Lung (tissue), 12 donors: Measurements from ENCODE around the gene POLDIP2. TPM values are rescaled to one million over a fixed set of nuclear protein-coding genes. Genes with fewer than 3 reads are reported as not detected.

Experiments
- ATAC-seq: fragments of 200-7000 bp; cut with Tn5 transposase; one replicate; pipeline ENCODE4 v1.9.1; 2020; ENCODE audit warnings: moderate number of reproducible peaks; ENCODE audit not compliant: insufficient read depth, low FRiP score
- DNase-seq, 3 donors: peaks; one replicate each; pipeline ENCODE4 v3.0.0-alpha.2; 2013 to 2017
- H3K27ac ChIP-seq, 2 donors: one replicate each; pipeline ENCODE4 v1.5.1; 2013; ENCODE audit warnings: mild to moderate bottlenecking in 2 of 2, moderate library complexity in 2 of 2, control low read depth in 1 of 2, inconsistent platforms in 1 of 2, low read depth in 1 of 2, low read length in 1 of 2
- H3K27me3 ChIP-seq, 3 donors: one replicate each; pipeline ENCODE4 v1.5.1; 2013; ENCODE audit warnings: low read length in 2 of 3; ENCODE audit not compliant: control insufficient read depth in 3 of 3, insufficient read depth in 3 of 3
- H3K36me3 ChIP-seq, 4 donors: one replicate each; pipeline ENCODE4 v1.5.1; 2013; ENCODE audit warnings: low read length in 4 of 4, mild to moderate bottlenecking in 1 of 4, moderate library complexity in 1 of 4; ENCODE audit not compliant: control insufficient read depth in 4 of 4, insufficient read depth in 4 of 4
- H3K4me1 ChIP-seq, 5 donors: one replicate each; pipeline ENCODE4 v1.5.1; 2013; ENCODE audit warnings: low read length in 5 of 5, mild to moderate bottlenecking in 2 of 5, moderate library complexity in 1 of 5; ENCODE audit not compliant: control insufficient read depth in 5 of 5, insufficient read depth in 5 of 5
- H3K4me3 ChIP-seq: one replicate; pipeline ENCODE4 v1.5.1; 2013; ENCODE audit warnings: mild to moderate bottlenecking, control low read depth, moderate library complexity
- H3K9ac ChIP-seq, 2 donors: one replicate each; pipeline ENCODE4 v1.5.1; 2013; ENCODE audit warnings: low read length in 2 of 2, control low read depth in 1 of 2; ENCODE audit not compliant: insufficient read depth in 1 of 2
- H3K9me3 ChIP-seq, 4 donors: one replicate each; pipeline ENCODE4 v1.5.1; 2013; ENCODE audit warnings: low read length in 3 of 4, mild to moderate bottlenecking in 1 of 4, moderate library complexity in 1 of 4; ENCODE audit not compliant: control insufficient read depth in 4 of 4, insufficient read depth in 3 of 4
- WGBS, 2 donors: extraction: QIAGEN DNeasy Blood & Tissue Kit; methylation state at CpG; one replicate each; pipeline ENCODE4 v1.1.7; 2013; 5-methylcytosine and 5-hydroxymethylcytosine counted together
- polyA plus RNA-seq, 2 donors: library from polyadenylated mRNA; stranded (reverse); fragments of 200-250 nt; gene quantifications; one replicate each; pipeline ENCODE4 v1.2.1, GENCODE V29; 2013
- total RNA-seq, 2 donors: library from RNA; depleted of rRNA in 1 of 2; stranded (reverse); fragments of >200 nt in 1 of 2; gene quantifications; one replicate each; pipeline ENCODE4 v1.2.1, GENCODE V29; 2014 to 2021
- TF ChIP-seq, protein P1 (sequence below): IDR thresholded peaks from 2 replicates; pipeline ENCODE4 v1.5.1; 2012; ENCODE audit warnings: mild to moderate bottlenecking; ENCODE audit errors: control extremely low read depth, extremely low read depth
- donor health status: control.
- donor health status: control.
- donor health status: Bipolar disorder and iron deficiency.
- donor health status: healthy.
- donor health status: DM: yes; HTN: yes; CAD: no.

Gene POLDIP2
- total and polyA plus RNA-seq, 4 donors = 38.7 to 82.6 (median 62.3) TPM

- TF ChIP-seq, protein P1, sequence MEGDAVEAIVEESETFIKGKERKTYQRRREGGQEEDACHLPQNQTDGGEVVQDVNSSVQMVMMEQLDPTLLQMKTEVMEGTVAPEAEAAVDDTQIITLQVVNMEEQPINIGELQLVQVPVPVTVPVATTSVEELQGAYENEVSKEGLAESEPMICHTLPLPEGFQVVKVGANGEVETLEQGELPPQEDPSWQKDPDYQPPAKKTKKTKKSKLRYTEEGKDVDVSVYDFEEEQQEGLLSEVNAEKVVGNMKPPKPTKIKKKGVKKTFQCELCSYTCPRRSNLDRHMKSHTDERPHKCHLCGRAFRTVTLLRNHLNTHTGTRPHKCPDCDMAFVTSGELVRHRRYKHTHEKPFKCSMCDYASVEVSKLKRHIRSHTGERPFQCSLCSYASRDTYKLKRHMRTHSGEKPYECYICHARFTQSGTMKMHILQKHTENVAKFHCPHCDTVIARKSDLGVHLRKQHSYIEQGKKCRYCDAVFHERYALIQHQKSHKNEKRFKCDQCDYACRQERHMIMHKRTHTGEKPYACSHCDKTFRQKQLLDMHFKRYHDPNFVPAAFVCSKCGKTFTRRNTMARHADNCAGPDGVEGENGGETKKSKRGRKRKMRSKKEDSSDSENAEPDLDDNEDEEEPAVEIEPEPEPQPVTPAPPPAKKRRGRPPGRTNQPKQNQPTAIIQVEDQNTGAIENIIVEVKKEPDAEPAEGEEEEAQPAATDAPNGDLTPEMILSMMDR = no peak
- Histone ChIP-seq H3K36me3 (peaks cover 0 to 35% (median 9%) of the 10 kb centered on the region in 4 donors), H3K4me3 (no peak overlapping the region), H3K4me1 (no peaks in the 10 kb centered on the region), H3K27ac (no peak overlapping the region), H3K9ac (no peak overlapping the region), H3K27me3 (no peaks in the 10 kb centered on the region), H3K9me3 (no peaks in the 10 kb centered on the region)
- 84 to 90% methylated on average over 7 of the region's 7 CpGs for WGBS, 2 donors
- DNase-seq (no peak), ATAC-seq (no peak)
Observed at GRCh38 chr17:28394337-28395116, 37.2 kb upstream of the POLDIP2 start.

GRCh38 chr17:28392491-28392890, 35.2 kb upstream of the POLDIP2 start:
- H3K27ac ChIP-seq = no peak overlapping the region
- DNase-seq (no peak), ATAC-seq (no peak)
- H3K4me3 ChIP-seq = no peak overlapping the region
- TF ChIP-seq, protein P1 = no peak
- no peaks in the 10 kb centered on the region for H3K9me3 ChIP-seq
- no peaks in the 10 kb centered on the region for H3K4me1 ChIP-seq
- H3K27me3 ChIP-seq = no peaks in the 10 kb centered on the region
- 80 to 84% methylated on average over 10 of the region's 10 CpGs for WGBS, 2 donors
- peaks cover 0 to 38% (median 9%) of the 10 kb centered on the region in 4 donors for H3K36me3 ChIP-seq
- no peak overlapping the region for H3K9ac ChIP-seq

DNA sequence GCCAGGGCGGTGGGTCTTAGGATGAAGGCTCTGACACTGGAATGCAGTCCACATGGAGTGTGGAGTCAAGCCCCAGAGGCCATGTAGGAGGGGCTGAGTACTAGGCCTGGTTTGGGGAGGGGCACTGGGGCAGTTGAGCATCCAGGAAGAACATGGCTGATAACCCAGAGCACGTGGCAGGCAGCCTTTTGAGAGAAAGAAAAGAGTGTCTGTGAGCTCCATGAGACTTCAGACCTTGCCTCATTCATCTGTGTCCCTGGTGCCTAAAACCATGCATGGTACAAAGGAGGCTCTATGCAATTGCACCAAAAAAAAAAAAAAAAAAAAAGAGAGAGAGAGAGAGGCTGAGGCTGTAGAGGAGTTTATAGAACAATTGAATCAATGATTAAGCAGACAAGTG, 34.1 kb upstream of the POLDIP2 start:
- Histone ChIP-seq H3K27ac (no peak overlapping the region), H3K4me3 (no peak overlapping the region), H3K9ac (no peak overlapping the region), H3K4me1 (no peaks in the 10 kb centered on the region), H3K36me3 (peaks cover 0 to 33% (median 9%) of the 10 kb centered on the region in 4 donors), H3K27me3 (no peaks in the 10 kb centered on the region), H3K9me3 (no peaks in the 10 kb centered on the region)
- TF ChIP-seq, protein P1 = no peak
- DNase-seq = no peak
- no peak for ATAC-seq
- WGBS, 2 donors = 71 to 98% methylated on average over 2 of the region's 2 CpGs
